Endothelial cell of umbilical vein (primary cell): ENCODE data around the gene KCTD19. TPM values are rescaled to one million over a fixed set of nuclear protein-coding genes. Genes with fewer than 3 reads are reported as not detected.

ENCODE experiments used
- BruUV-seq: library from RNA; stranded (reverse); fragments of 400-500 nt; replicated peaks from 2 replicates; lab custom pipeline; 2021; lab: Mats Ljungman, UMichigan
- CTCF ChIA-PET: fragments of 300-600, 350-600 bp; sonication (Branson Sonifier 250); formaldehyde crosslinking; loops from one replicate; lab custom pipeline; 2021; ENCODE audit warnings: antibody characterized with exemption, inconsistent platforms; lab: Charles Lee
- POLR2A ChIA-PET: fragments of 300-600, 350-600 bp; sonication (Branson Sonifier 250); formaldehyde crosslinking; loops from one replicate; lab custom pipeline; 2021; ENCODE audit warnings: antibody characterized with exemption, inconsistent platforms; lab: Charles Lee
- DNase-seq: peaks from one replicate; pipeline ENCODE4 v3.0.0-alpha.2; 2011; ENCODE audit warnings: low read depth, low spot score
- FAIRE-seq: peaks from 2 replicates; lab custom pipeline; 2011; peaks lifted over from hg19 to GRCh38; lab: Jason Lieb, UNC
- H2AFZ ChIP-seq: 2 replicates; pipeline ENCODE4 v1.6.0; 2012; ENCODE audit warnings: low read depth, low read length, control low read depth, inconsistent platforms
- H3K27ac ChIP-seq: 2 replicates; pipeline ENCODE4 v1.5.1; 2011; ENCODE audit warnings: low read depth, mild to moderate bottlenecking, control low read depth, low read length, moderate library complexity; ENCODE audit not compliant: insufficient read depth
- H3K27me3 ChIP-seq, 2 experiments: 2 replicates each; pipeline versions ENCODE4 v1.6.0 to v1.6.1; 2011; ENCODE audit warnings: low read length in 2 of 2, mixed read lengths in 1 of 2; ENCODE audit not compliant: control insufficient read depth in 2 of 2, insufficient read depth in 2 of 2
- H3K36me3 ChIP-seq, 2 experiments: 2 replicates in 1 of 2; 3 replicates in 1 of 2; pipeline ENCODE4 v1.5.1; 2011; ENCODE audit warnings: low read length in 2 of 2, mild to moderate bottlenecking in 1 of 2, moderate library complexity in 1 of 2; ENCODE audit not compliant: control insufficient read depth in 2 of 2, insufficient read depth in 2 of 2; ENCODE audit errors: extremely low read depth in 1 of 2
- H3K4me1 ChIP-seq: 3 replicates; pipeline ENCODE4 v1.5.1; 2011; ENCODE audit warnings: mild to moderate bottlenecking, low read length; ENCODE audit not compliant: control insufficient read depth, insufficient read depth; ENCODE audit errors: extremely low read depth
- H3K4me2 ChIP-seq: 2 replicates; pipeline ENCODE4 v1.6.1; 2011; ENCODE audit warnings: low read length, control low read depth, mixed read lengths; ENCODE audit not compliant: insufficient read depth
- H3K4me3 ChIP-seq, 3 experiments: fragments of 200-600 bp in 1 of 3; sonication (generic), shearing (Covaris generic) in 1 of 3; replicated peaks in 1 of 3; 2 replicates each; pipeline ENCODE4 v1.5.1; 2011 to 2016; ENCODE audit warnings: control low read depth in 3 of 3, low read length in 3 of 3, mild to moderate bottlenecking in 2 of 3, inconsistent platforms in 1 of 3, low read depth in 1 of 3, moderate library complexity in 1 of 3; ENCODE audit not compliant: insufficient read depth in 1 of 3
- H3K79me2 ChIP-seq: 2 replicates; pipeline ENCODE4 v1.6.0; 2012; ENCODE audit warnings: low read length, inconsistent platforms; ENCODE audit not compliant: control insufficient read depth, insufficient read depth
- H3K9ac ChIP-seq: replicated peaks from 2 replicates; pipeline ENCODE3; 2011; ENCODE audit warnings: low read length, control low read depth; ENCODE audit not compliant: insufficient read depth; ENCODE audit errors: extremely low read depth
- H3K9me1 ChIP-seq: replicated peaks from 3 replicates; pipeline ENCODE4 v1.6.0; 2011; ENCODE audit warnings: mild to moderate bottlenecking, low read length; ENCODE audit not compliant: control insufficient read depth, insufficient read depth; ENCODE audit errors: extremely low read depth
- H3K9me3 ChIP-seq: replicated peaks from 2 replicates; pipeline ENCODE4 v1.5.1; 2012; ENCODE audit warnings: low read length, inconsistent platforms; ENCODE audit not compliant: control insufficient read depth, insufficient read depth
- H4K20me1 ChIP-seq: replicated peaks from 2 replicates; pipeline ENCODE3; 2011; ENCODE audit warnings: mild to moderate bottlenecking, low read length; ENCODE audit not compliant: control insufficient read depth, insufficient read depth; ENCODE audit errors: extremely low read depth
- EZH2 ChIP-seq: IDR thresholded peaks from 2 replicates; pipeline ENCODE4 v1.6.1; 2012; ENCODE audit warnings: borderline replicate concordance, low read depth, mild to moderate bottlenecking, moderate library complexity, low read length, inconsistent platforms; ENCODE audit not compliant: severe bottlenecking
- FOS ChIP-seq: IDR thresholded peaks from 2 replicates; pipeline ENCODE4 v1.6.1; 2011; ENCODE audit warnings: mild to moderate bottlenecking, low read length, moderate library complexity, borderline replicate concordance; ENCODE audit not compliant: insufficient read depth
- GATA2 ChIP-seq: IDR thresholded peaks from 2 replicates; pipeline ENCODE4 v1.7.0; 2011; ENCODE audit warnings: low read depth, mild to moderate bottlenecking, moderate library complexity, mixed read lengths, low read length; ENCODE audit not compliant: insufficient read length, insufficient read depth
- JUN ChIP-seq: IDR thresholded peaks from 2 replicates; pipeline ENCODE4 v1.6.1; 2011; ENCODE audit warnings: borderline replicate concordance, low read depth; ENCODE audit not compliant: insufficient read length, insufficient read depth
- MYC ChIP-seq: IDR thresholded peaks from one replicate; pipeline ENCODE4 v1.6.1; 2011; ENCODE audit warnings: mild to moderate bottlenecking, low read depth, low read length
- POLR2A ChIP-seq: IDR thresholded peaks from 2 replicates; pipeline ENCODE4 v1.6.1; 2012; ENCODE audit warnings: low read depth, mild to moderate bottlenecking, control low read depth, low read length
- POLR2AphosphoS5 ChIP-seq: IDR thresholded peaks from 2 replicates; pipeline ENCODE4 v1.6.1; 2012; ENCODE audit warnings: low read depth, mild to moderate bottlenecking, control low read depth, low read length, moderate library complexity; ENCODE audit not compliant: insufficient read depth
- dilution Hi-C: fragments of 300-500 bp; cut with MboI; formaldehyde crosslinking; loops from one replicate; pipeline ENCODE4 v1.15.0; 2019; ENCODE audit warnings: low sequenced_read_pairs; ENCODE audit not compliant: extremely low pct_ligation_motif_present
- intact Hi-C: fragments of 100-400 bp; cut with micrococcal nuclease; formaldehyde crosslinking; loops from one replicate; pipeline ENCODE4 v1.10.0; 2022
- polyA plus RNA-seq, 4 experiments: library from polyadenylated mRNA; depleted of rRNA in 3 of 4; stranded (reverse) in 3 of 4; unstranded in 1 of 4; fragments of >200 nt; gene quantifications; 2 replicates each; pipeline versions ENCODE4 v1.2.1 to v1.2.3, GENCODE V29; 2011 to 2012; ENCODE audit warnings: missing spikeins in 1 of 4
- total RNA-seq: library from RNA; stranded (reverse); gene quantifications from 2 replicates; pipeline ENCODE4 v1.2.3, GENCODE V29; 2021
- TF ChIP-seq, protein P1 (sequence below): IDR thresholded peaks from 2 replicates; pipeline ENCODE4 v1.6.1; 2011; ENCODE audit not compliant: insufficient read depth, insufficient read length
- TF ChIP-seq, protein P2 (sequence below), 2 donors: IDR thresholded peaks; 1 replicate in 1 of 2; 2 replicates in 1 of 2; pipeline ENCODE4 v1.5.1; 2011; ENCODE audit warnings: low read length in 2 of 2, mild to moderate bottlenecking in 2 of 2, moderate library complexity in 2 of 2, control low read depth in 1 of 2, inconsistent platforms in 1 of 2, low read depth in 1 of 2; ENCODE audit not compliant: insufficient read depth in 1 of 2; ENCODE audit errors: extremely low read depth in 1 of 2

Gene KCTD19
- total and polyA plus RNA-seq, 2 donors (not counting 3 experiments of a cell fraction or from before 2014, with no cell fraction given), result 0.21 to 0.44 TPM

DNA sequence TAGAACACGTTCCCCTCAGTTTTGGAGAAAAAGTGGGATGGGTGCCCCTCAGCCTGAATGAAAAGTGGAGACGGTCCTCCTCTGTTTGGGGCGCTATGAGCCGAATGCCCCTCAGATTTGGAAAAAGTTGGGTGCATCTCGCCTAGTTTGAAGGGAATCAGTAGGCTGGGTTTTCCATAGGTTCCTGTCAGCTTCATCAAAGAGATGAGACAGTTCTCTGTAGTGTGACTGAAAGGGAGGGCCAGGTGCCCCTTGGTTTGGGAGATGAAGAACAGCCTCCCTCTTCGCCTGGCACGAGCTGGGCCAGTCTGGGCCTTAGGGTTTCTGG lies 78.5 kb downstream of the KCTD19 start:
- intact Hi-C loops, result no loop called here
- peaks cover 0 to 3% of the 10 kb centered on the region in 2 experiments for H3K27me3 ChIP-seq
- peaks cover 24% of the 10 kb centered on the region for H3K79me2 ChIP-seq
- peak overlapping the region; percentile 46 to 60 (median 55) for H3K4me3 ChIP-seq
- TF ChIP-seq, protein P1, sequence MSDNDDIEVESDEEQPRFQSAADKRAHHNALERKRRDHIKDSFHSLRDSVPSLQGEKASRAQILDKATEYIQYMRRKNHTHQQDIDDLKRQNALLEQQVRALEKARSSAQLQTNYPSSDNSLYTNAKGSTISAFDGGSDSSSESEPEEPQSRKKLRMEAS, result no peak
- no peak for TF ChIP-seq FOS
- TF ChIP-seq POLR2AphosphoS5, result no peak
- no peak for TF ChIP-seq MYC
- TF ChIP-seq JUN, result no peak
- TF ChIP-seq EZH2, result no peak
- TF ChIP-seq, protein P2, sequence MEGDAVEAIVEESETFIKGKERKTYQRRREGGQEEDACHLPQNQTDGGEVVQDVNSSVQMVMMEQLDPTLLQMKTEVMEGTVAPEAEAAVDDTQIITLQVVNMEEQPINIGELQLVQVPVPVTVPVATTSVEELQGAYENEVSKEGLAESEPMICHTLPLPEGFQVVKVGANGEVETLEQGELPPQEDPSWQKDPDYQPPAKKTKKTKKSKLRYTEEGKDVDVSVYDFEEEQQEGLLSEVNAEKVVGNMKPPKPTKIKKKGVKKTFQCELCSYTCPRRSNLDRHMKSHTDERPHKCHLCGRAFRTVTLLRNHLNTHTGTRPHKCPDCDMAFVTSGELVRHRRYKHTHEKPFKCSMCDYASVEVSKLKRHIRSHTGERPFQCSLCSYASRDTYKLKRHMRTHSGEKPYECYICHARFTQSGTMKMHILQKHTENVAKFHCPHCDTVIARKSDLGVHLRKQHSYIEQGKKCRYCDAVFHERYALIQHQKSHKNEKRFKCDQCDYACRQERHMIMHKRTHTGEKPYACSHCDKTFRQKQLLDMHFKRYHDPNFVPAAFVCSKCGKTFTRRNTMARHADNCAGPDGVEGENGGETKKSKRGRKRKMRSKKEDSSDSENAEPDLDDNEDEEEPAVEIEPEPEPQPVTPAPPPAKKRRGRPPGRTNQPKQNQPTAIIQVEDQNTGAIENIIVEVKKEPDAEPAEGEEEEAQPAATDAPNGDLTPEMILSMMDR (IDR thresholded peaks at IDR 0.05; ENCODE audit: extremely low read depth in 1 of 2, insufficient read depth in 1 of 2, low read depth in 1 of 2, low read length in 2 of 2), result no peak
- TF ChIP-seq GATA2, result no peak
- TF ChIP-seq POLR2A, result no peak
- FAIRE-seq, result no peak
- H4K20me1 ChIP-seq, result no peaks in the 10 kb centered on the region
- peak overlapping the region; percentile 58 for H3K9ac ChIP-seq
- peak overlapping the region; percentile 84 for H2AFZ ChIP-seq
- DNase-seq, result no peak
- no peak overlapping the region for H3K27ac ChIP-seq
- ChIA-PET POLR2A (interaction anchor here (0.7 to 2.7 kb wide), 7 partner anchors 10 to 166 kb away, joined by 3 to 10 read pairs (median 6); partner anchors contain the start of gene TMEM208), CTCF (interaction anchor here (0.7 to 3.2 kb wide), 12 partner anchors 10 to 273 kb away, joined by 3 to 18 read pairs (median 6); no protein-coding TSS in a partner anchor)
- H3K9me3 ChIP-seq, result no peaks in the 10 kb centered on the region
- dilution Hi-C loops, result no loop called here
- H3K36me3 ChIP-seq, result no peaks in the 10 kb centered on the region
- no peaks in the 10 kb centered on the region for H3K9me1 ChIP-seq
- peak overlapping the region; percentile 73 for H3K4me2 ChIP-seq
- BruUV-seq, result no TSS peak
- peaks cover 42% of the 10 kb centered on the region for H3K4me1 ChIP-seq
